Fibroblast of skin of left quadriceps (primary cell): Measurements from ENCODE around the gene ATAD2B.
"Not testable (repeated sequence)": the region's sequence is repeated elsewhere in the genome, so short reads cannot be mapped to it uniquely, and the experiment has no call there.

ENCODE experiments used
- DNase-seq, 2 experiments: peaks; one replicate each; pipeline ENCODE4 v3.0.0-alpha.2; 2013; ENCODE audit warnings: low read depth in 2 of 2

The ATAD2B gene

DNA sequence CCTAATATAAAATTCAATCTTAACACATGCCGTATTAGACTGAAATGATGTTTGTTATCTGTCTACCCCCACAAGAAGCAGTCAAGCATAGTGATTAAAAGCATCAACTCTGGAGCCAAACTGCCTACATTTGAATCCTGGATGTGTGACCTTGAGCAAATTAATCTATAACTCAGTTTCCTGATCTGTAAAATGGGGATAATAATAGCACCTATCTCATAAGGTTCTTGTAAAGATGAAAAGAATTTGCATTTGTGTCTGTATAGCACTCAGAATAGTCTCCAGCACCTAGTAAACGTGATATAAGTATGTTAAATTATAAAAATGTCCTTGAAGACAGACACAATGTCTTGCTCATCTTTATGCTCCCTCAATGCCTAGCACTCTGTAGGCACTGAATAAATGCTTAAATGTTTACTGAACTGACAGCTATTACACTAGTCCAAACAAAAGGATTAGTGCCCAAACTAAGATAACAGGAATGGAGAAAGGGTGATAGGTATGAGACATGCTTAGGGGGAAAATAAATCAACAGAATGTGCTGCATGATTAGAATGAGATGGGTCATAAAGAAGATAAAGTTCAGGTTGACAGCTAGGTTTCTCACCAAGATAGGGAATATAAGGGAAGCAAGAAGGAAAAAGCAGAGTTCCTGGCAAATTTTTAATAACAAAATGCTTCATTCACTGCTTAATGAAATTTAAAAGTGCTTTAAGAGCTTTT is 180.6 kb downstream of the ATAD2B start:
- no peak for DNase-seq

DNA sequence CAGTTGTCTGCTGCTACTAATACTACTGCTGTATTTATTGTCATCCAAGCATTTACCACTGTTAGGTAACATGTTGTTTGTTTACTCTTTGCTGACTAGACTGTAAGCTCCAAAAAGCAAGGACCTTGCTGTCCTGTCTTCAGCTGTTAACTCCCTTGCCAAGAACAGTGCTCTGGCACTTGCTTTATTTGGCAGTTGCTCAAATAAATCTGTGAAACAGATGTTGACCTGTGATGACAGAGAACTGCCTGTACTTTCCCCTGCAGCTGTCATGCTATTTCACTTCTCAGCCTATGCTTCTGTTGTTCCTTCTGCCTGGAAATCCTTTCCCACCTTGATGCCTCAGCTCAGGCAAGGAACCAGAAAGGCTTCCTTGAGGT is 181.2 kb downstream of the ATAD2B start:
- DNase-seq, result peak in 1 of 2 experiments; percentile 38

DNA sequence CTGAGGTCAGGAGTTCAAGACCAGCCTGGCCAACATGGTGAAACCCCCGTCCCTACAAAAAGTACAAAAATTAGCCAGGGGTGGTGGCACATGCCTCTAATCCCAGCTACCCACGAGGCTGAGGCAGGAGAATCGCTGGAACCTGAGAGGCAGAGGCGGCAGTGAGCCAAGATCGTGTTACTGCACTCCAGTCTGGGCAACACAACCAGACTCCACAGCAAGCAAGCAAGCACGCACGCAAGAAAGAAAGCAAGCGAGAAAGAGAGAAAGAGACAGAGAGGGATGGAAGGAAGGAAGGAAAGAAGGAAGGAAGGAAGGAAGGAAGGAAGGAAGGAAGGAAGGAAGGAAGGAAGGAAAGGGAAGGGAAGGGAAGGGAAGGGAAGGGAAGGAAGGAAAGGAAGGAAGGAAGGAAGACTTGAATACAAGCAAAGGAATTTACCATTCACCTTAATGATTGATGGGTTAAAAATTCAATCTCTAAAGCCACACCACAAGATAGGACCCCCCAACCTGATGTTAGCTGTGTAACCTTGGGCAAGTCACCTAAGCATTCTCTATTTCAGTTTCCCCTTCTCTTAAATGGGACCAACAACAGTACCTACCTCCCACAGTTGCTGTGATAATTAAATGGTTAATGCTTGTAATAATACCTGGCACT is 181.7 kb downstream of the ATAD2B start:
- no peak for DNase-seq

DNA sequence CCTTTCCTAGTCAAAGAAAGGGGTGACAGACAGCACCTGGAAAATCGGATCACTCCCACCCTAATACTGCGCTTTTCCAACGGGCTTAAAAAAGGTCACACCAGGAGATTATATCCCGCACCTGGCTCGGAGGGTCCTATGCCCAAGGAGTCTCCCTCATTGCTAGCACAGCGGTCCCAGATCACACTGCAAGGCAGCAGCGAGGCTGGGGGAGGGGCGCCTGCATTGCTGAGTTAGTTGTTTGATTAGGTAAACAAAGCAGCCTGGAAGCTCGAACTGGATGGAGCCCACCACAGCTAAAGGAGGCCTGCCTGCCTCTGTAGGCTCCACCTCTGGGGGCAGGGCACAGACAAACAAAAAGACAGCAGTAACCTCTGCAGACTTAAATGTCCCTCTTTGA is 190.1 kb downstream of the ATAD2B start:
- not testable (repeated sequence) for DNase-seq

DNA sequence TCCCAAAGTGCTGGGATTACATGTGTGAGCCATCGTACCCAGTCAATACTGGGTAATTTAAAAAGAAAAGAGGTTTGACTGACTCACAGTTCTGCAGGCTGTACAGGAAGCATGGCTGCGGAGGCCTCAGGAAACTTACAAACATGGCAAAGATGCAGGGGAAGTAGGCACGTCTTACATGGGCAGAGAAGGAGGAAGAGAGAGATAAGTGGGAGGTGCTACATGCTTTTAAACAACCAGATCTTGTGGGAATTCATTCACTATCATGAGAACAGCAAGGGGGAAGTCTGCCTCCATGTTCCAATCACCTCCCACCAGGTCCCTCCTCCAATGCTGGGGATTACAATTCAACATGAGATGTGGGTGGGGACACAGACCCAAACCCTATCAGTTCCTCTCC is 192.5 kb downstream of the ATAD2B start:
- DNase-seq, result no peak

DNA sequence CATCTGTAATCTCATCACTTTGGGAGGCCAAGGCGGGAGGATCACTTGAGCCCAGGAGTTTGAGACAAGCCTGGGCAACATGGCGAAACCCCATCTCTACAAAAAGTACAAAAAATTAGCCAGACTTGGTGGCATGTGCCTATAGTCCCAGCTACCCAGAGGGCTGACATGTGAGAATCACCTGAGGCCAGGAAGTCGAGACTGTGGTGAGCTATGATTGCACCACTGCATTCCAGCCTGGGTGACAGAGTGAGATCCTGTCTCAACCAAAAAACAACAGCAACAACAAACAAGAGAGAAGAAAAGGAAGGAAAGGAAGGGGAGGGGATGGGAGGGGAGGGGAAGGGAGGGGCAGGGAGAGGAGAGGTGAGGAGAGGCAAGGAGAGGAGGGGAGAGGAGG is 203.9 kb downstream of the ATAD2B start:
- DNase-seq, result not testable (repeated sequence)

- DNase-seq, result no peak
These were observed 204.7 kb downstream of the ATAD2B start for GRCh38 chr2:23722255-23722654.

GRCh38 chr2:23721454-23721826 is 205.5 kb downstream of the ATAD2B start:
- DNase-seq, result no peak

DNA sequence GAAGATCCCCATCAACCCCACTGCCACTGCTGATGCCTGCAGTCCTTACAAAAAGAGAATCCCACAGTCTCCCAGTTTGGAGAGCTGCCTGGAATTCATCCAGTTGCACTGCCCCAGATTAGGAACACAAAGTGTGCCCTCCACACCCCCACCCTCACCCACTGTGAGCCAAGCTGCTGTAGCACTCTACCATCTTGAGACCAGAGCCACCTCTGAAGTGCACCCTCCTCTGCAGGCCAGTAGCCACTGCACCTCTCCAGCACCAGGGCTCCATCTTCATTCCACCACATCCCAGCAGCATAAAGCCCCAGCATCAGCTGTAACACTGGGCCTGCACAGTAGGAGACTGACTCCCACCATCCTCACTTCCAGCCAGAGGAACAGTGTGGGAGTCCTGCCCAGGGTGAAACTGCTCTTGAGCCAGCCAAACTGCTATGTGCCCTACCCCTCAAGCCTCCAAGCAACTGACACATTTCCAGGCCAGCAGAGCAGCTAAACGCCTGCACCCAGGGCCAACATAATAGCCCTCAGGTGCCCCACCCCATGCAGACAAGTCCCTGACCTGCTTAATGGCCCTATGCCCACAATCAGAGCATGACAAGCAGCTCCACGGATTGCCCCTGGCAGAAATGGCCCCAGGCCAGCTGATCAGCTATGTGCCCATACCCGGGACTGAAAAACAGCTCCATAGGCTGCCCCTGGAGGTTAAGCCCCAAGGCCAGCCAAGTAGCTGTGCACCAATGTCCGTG is 206.0 kb downstream of the ATAD2B start:
- DNase-seq, result no peak

DNA sequence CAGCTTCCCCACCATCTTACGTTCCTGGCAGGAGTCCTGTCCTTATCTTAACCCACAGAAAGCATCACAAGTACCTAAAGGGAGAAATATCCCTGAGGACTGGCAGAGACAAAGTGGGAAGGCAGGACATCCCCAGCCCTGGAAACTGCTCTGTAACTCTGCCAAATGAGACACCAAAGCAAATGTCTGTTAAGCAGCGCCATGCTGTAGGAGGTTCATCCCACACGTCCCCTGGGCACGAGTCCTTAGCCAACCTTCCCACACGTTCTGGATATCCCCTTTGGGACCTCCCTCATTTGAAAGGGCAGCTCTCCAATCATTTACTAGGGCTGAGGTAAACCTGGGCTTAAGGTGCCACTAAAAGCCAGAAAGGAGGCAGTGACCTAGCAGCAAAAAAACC is 207.2 kb downstream of the ATAD2B start:
- no peak for DNase-seq

DNA sequence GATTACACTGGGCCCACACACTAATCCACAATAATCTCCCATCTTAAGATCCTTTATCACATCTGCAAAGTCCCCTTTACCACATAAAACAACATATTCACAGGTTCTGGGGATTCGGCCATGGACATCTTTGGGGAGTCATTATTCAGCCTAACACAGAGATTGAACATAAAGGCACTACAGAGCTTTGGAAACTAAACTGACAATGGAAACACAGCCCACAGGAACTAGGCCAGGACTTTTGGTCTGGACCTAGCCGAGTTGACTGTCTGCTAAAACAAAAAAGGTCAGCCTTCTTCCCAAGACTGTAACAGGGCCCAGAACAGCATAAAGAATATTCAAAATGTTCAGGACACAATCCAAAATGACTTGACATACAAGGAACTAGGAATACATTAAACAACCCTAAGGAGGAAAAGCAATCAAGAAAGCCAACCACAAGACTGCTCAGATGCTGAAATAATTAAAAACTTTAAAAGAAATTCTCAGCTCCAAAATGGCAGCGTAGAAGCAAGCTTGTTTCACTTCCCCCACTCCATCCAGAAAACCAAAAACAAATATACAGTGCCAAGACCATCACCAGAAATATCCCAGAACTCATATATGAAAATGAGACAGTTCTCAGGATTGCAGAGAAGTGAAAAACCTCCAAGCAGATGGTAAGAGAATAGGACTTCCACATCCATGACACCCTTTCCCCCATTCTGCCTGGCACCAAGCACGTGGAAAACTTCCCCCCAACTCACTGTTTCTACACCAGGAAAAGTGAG is 207.8 kb downstream of the ATAD2B start:
- DNase-seq, result no peak

- DNase-seq, result no peak
These were observed 213.6 kb downstream of the ATAD2B start for GRCh38 chr2:23713351-23713750.

DNA sequence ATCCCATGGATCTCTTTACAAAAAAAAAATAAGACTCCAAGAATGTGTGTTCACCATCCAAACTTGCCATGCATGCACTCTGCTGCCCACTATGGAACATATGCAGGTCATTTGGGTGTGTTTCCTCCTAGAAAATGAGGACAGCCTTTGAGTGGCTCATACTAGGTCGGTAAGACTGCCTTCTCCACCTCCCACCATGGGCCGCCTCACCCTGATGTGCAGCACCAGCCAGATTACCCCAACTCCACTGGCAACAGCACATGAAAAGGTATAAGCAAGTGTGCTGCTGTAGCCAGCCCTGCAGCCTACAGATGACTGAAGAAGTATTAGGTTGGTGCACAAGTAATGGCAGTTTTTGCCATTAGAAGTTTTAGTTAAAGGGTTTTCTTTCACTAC is 214.2 kb downstream of the ATAD2B start:
- DNase-seq, result no peak

DNA sequence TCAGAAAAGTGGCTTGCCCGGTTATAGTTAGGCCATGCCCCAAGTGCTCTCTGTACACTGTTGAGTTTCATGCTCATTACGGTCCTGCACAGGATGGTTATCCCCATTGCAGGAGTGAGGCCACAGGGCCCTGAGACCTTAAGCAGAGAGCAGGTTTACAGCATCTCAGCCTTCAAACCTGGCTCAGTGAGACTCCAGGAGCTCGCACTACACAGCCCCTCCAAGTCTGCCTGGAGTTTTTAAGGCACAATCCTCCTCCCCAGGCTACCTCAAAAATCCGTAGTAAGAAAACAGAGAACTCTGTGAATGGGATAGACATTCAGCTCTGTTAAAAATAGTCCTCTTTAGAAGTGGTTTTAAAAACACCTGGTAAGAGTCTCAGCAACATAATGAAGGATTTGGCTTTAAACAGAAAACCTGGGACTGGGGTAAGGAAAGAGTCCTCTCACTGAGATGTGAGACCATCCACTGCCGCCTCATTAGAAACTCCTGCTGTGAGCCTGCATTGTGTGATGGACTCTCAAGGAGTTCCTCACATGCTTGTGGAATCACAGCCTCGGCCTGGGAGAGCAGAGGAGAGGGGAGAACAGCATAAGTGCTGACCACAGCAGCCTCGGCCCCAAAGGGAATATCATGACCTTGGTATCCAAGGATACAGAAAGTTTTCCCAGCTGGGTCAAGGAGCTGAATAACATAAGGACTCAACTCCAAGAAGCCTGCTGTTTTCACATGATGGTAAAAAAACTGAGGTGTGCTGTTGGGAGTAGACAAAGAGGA is 214.8 kb downstream of the ATAD2B start:
- DNase-seq, result peak in 1 of 2 experiments; percentile 4

- DNase-seq, result no peak
These were observed 217.6 kb downstream of the ATAD2B start for GRCh38 chr2:23709311-23709710.

- no peak for DNase-seq
These were observed 218.2 kb downstream of the ATAD2B start for GRCh38 chr2:23708771-23709170.

DNA sequence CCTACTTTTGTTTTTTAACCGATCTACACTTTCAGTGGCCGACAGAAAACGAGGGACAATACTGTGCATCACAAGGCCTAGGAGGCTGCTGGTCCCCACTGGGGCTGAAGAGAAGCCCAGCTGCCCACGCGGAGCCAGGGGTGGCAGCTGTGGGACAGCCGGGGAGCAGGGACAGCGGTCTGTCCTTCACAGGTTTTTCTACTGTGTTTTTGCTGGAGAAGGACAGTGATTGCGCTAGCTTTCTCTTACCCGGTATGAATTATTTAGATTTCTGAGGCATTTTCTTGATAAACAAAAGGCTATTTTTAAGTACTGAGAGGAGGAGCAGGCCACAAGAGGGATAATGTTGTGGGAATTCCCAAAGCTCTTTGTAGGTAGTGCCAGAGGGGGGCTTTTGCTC is 219.8 kb downstream of the ATAD2B start:
- no peak for DNase-seq

GRCh38 chr2:23706613-23707078 is 220.3 kb downstream of the ATAD2B start:
- no peak for DNase-seq

DNA sequence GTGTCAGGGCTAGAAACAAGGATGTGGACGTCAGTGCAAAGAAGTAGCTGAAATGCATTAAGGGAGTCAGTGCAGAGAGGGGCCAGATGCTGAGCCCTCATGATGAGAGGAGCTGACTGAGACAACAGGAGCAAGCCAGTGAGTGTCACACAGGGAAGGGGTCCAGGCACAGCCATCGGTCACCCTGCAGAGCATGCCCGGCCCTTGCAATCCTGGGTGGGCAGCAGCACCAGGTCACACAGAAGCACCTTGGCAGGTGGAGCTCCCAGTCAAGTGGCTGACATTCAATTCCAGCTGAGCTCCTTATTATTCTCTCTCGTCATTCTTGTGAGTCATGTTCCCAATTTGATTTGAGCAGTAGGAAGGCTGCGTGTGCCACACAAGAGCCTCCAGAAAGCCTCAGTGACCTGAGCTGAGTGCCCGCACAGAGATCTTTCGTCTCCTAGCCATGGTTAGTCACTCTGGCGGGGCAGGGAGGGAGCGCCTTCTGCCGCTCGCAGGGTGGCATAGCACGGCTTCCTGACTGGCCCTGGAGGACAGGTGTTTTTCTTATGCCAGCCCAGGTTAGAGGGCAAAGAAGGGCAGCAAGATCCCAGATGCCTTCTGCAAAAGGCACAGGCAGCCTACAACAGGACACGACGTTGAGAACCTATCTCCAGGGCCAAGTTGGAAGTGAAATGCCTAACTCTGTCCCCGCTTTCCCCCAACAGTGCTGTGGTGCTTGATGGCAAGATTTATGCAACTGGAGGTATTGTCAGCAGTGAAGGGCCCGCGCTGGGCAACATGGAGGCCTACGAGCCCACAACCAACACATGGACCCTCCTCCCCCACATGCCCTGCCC is 220.9 kb downstream of the ATAD2B start:
- DNase-seq, result no peak
